Common myeloid progenitor, CD34-positive (primary cell): Measurements from ENCODE around the gene COL23A1.

ENCODE experiments used
- CTCF ChIA-PET: fragments of 350-600 bp; sonication (Branson Sonifier 250); formaldehyde crosslinking; loops from one replicate; lab custom pipeline; 2021; ENCODE audit warnings: antibody characterized with exemption; lab: Charles Lee
- POLR2A ChIA-PET: fragments of 350-600 bp; sonication (Branson Sonifier 250); formaldehyde crosslinking; loops from one replicate; lab custom pipeline; 2021; ENCODE audit warnings: antibody characterized with exemption; lab: Charles Lee
- DNase-seq, 3 donors: peaks; one replicate each; pipeline versions ENCODE4 v3.0.0 to v3.0.0-alpha.2; 2013
- H3K27ac ChIP-seq, 2 experiments: 1 replicate in 1 of 2; 2 replicates in 1 of 2; pipeline ENCODE4 v1.7.0; 2013; ENCODE audit warnings: inconsistent platforms in 2 of 2, low read length in 2 of 2, mild to moderate bottlenecking in 2 of 2, low read depth in 1 of 2, moderate library complexity in 1 of 2; ENCODE audit not compliant: severe bottlenecking in 2 of 2, insufficient read depth in 1 of 2, poor library complexity in 1 of 2
- H3K27me3 ChIP-seq, 5 experiments: replicated peaks in 2 of 5; 1 replicate in 3 of 5; 2 replicates in 2 of 5; pipeline versions ENCODE4 v1.6.1 to v1.7.0; 2013; ENCODE audit warnings: low read length in 4 of 5, mild to moderate bottlenecking in 2 of 5, moderate library complexity in 2 of 5, inconsistent platforms in 1 of 5; ENCODE audit not compliant: insufficient read depth in 5 of 5, control insufficient read depth in 4 of 5
- H3K36me3 ChIP-seq, 4 experiments: 1 replicate in 2 of 4; 2 replicates in 2 of 4; pipeline versions ENCODE4 v1.6.1 to v1.7.0; 2013; ENCODE audit warnings: low read length in 3 of 4, control low read depth in 1 of 4, mild to moderate bottlenecking in 1 of 4; ENCODE audit not compliant: control insufficient read depth in 4 of 4, insufficient read depth in 4 of 4
- H3K4me1 ChIP-seq, 4 experiments: 1 replicate in 3 of 4; 2 replicates in 1 of 4; pipeline versions ENCODE4 v1.6.1 to v1.7.1; 2013; ENCODE audit warnings: low read length in 3 of 4, mild to moderate bottlenecking in 3 of 4, control low read depth in 1 of 4, inconsistent platforms in 1 of 4, moderate library complexity in 1 of 4; ENCODE audit not compliant: control insufficient read depth in 4 of 4, insufficient read depth in 4 of 4; ENCODE audit errors: control extremely low read depth in 1 of 4
- H3K4me3 ChIP-seq, 7 experiments: 1 replicate in 4 of 7; 2 replicates in 3 of 7; pipeline versions ENCODE4 v1.5.1 to v1.7.0; 2013; ENCODE audit warnings: mild to moderate bottlenecking in 7 of 7, low read length in 6 of 7, moderate library complexity in 6 of 7, inconsistent platforms in 2 of 7, low read depth in 2 of 7, control low read depth in 1 of 7; ENCODE audit not compliant: insufficient read depth in 4 of 7, control insufficient read depth in 1 of 7; ENCODE audit errors: extremely low read depth in 1 of 7
- H3K9me3 ChIP-seq, 5 experiments: 1 replicate in 4 of 5; 2 replicates in 1 of 5; pipeline versions ENCODE4 v1.6.1 to v1.7.1; 2013; ENCODE audit warnings: low read length in 4 of 5, mild to moderate bottlenecking in 2 of 5, inconsistent platforms in 1 of 5, low read depth in 1 of 5, moderate library complexity in 1 of 5; ENCODE audit not compliant: control insufficient read depth in 4 of 5, insufficient read depth in 2 of 5; ENCODE audit errors: control extremely low read depth in 1 of 5
- WGBS: methylation state at CpG from one replicate; pipeline ENCODE4 v1.1.5; 2013; ENCODE audit not compliant: insufficient coverage; 5-methylcytosine and 5-hydroxymethylcytosine counted together

COL23A1 gene

GRCh38 chr5:178267876-178268275 lies 322.3 kb downstream of the COL23A1 start:
- Histone ChIP-seq H3K36me3 (no peaks in the 10 kb centered on the region), H3K27ac (no peak overlapping the region), H3K4me3 (no peak overlapping the region), H3K4me1 (no peaks in the 10 kb centered on the region), H3K27me3 (no peaks in the 10 kb centered on the region), H3K9me3 (peaks cover 0 to 2% (median 0%) of the 10 kb centered on the region in 5 experiments)
- CTCF ChIA-PET = interaction anchor here (0.8 kb wide), 1 partner anchor 17 kb away, joined by 3 read pairs; no protein-coding TSS in a partner anchor
- DNase-seq = no peak
- POLR2A ChIA-PET = no interaction called here
- WGBS = 95% methylated on average over 10 of the region's 10 CpGs

GRCh38 chr5:178267245-178267644 lies 322.9 kb downstream of the COL23A1 start:
- CTCF ChIA-PET = interaction anchor here (0.8 to 1.2 kb wide), 2 partner anchors 17 to 32 kb away, joined by 3 read pairs; no protein-coding TSS in a partner anchor
- Histone ChIP-seq H3K9me3 (peaks cover 0 to 2% (median 0%) of the 10 kb centered on the region in 5 experiments), H3K27ac (no peak overlapping the region), H3K27me3 (no peaks in the 10 kb centered on the region), H3K4me3 (no peak overlapping the region), H3K36me3 (no peaks in the 10 kb centered on the region), H3K4me1 (no peaks in the 10 kb centered on the region)
- POLR2A ChIA-PET = no interaction called here
- no peak for DNase-seq
- 82% methylated on average over 6 of the region's 6 CpGs for WGBS

GRCh38 chr5:178266581-178266980 lies 323.6 kb downstream of the COL23A1 start:
- WGBS = 99% methylated on average over 9 of the region's 10 CpGs
- POLR2A ChIA-PET = no interaction called here
- CTCF ChIA-PET = interaction anchor here (1.2 kb wide), 1 partner anchor 32 kb away, joined by 3 read pairs; no protein-coding TSS in a partner anchor

GRCh38 chr5:178265746-178266145 lies 324.4 kb downstream of the COL23A1 start:
- no peaks in the 10 kb centered on the region for H3K4me1 ChIP-seq
- CTCF ChIA-PET = interaction anchor here (1.0 kb wide), 1 partner anchor 15 kb away, joined by 3 read pairs; no protein-coding TSS in a partner anchor
- H3K9me3 ChIP-seq = peaks cover 0 to 2% (median 0%) of the 10 kb centered on the region in 5 experiments
- no peaks in the 10 kb centered on the region for H3K27me3 ChIP-seq
- no peak overlapping the region for H3K4me3 ChIP-seq
- no peaks in the 10 kb centered on the region for H3K36me3 ChIP-seq
- POLR2A ChIA-PET = no interaction called here
- H3K27ac ChIP-seq = no peak overlapping the region
- no peak for DNase-seq
- 100% methylated on average over 5 of the region's 7 CpGs for WGBS

More at GRCh38 chr5:178266581-178266980, 323.6 kb downstream of the COL23A1 start:
- Histone ChIP-seq H3K4me3 (no peak overlapping the region), H3K9me3 (peaks cover 0 to 2% (median 0%) of the 10 kb centered on the region in 5 experiments), H3K4me1 (no peaks in the 10 kb centered on the region), H3K27ac (no peak overlapping the region), H3K27me3 (no peaks in the 10 kb centered on the region), H3K36me3 (no peaks in the 10 kb centered on the region)
- no peak for DNase-seq

- no peaks in the 10 kb centered on the region for H3K36me3 ChIP-seq
- POLR2A ChIA-PET = no interaction called here
- 100% methylated on average over 2 of the region's 4 CpGs for WGBS
- no peak overlapping the region for H3K27ac ChIP-seq
- no peaks in the 10 kb centered on the region for H3K4me1 ChIP-seq
- no peak overlapping the region for H3K4me3 ChIP-seq
- DNase-seq = no peak
- CTCF ChIA-PET = interaction anchor here (0.8 to 1.5 kb wide), 2 partner anchors 15 to 17 kb away, joined by 3 read pairs; no protein-coding TSS in a partner anchor
- H3K27me3 ChIP-seq = no peaks in the 10 kb centered on the region
- peaks cover 0 to 2% (median 0%) of the 10 kb centered on the region in 5 experiments for H3K9me3 ChIP-seq
Observed at GRCh38 chr5:178264044-178264443, 326.1 kb downstream of the COL23A1 start.

GRCh38 chr5:178261666-178262600 lies 328.3 kb downstream of the COL23A1 start:
- no peak for DNase-seq
- H3K4me3 ChIP-seq = no peak overlapping the region
- H3K9me3 ChIP-seq = peaks cover 0 to 2% (median 0%) of the 10 kb centered on the region in 5 experiments
- POLR2A ChIA-PET = no interaction called here
- no peaks in the 10 kb centered on the region for H3K4me1 ChIP-seq
- CTCF ChIA-PET = no interaction called here
- 95% methylated on average over 19 of the region's 19 CpGs for WGBS
- H3K27me3 ChIP-seq = no peaks in the 10 kb centered on the region
- no peaks in the 10 kb centered on the region for H3K36me3 ChIP-seq
- no peak overlapping the region for H3K27ac ChIP-seq
